GM19452 (cell line): Measurements from ENCODE around the gene LAGE3.
"Not testable (repeated sequence)": the region's sequence is repeated elsewhere in the genome, so short reads cannot be mapped to it uniquely, and the experiment has no call there.

ENCODE experiments used
- ATAC-seq: cut with Tn5 transposase; IDR thresholded peaks from one replicate; pipeline ENCODE4 v1.9.1; 2021; ENCODE audit not compliant: unreplicated experiment

Gene LAGE3

DNA sequence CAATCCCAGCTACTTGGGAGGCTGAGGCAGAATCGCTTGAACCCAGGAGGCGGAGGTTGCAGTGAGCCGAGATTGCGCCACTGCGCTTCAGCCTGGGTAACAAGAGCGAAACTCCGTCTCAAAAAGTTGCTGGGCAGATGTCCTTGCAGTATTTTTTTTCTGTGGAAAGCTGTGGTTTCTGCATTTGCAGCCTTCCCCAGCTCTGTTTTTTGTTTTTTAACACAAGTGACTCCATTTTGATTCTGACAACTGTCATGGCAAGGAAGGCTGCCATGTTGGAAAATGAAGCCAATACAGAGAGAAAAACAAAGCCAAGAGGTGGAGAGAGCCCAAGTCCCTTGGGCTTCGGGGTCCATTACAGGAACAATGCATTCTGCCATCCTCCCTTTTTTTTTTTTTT lies 23.0 kb upstream of the LAGE3 start:
- ATAC-seq = no peak

DNA sequence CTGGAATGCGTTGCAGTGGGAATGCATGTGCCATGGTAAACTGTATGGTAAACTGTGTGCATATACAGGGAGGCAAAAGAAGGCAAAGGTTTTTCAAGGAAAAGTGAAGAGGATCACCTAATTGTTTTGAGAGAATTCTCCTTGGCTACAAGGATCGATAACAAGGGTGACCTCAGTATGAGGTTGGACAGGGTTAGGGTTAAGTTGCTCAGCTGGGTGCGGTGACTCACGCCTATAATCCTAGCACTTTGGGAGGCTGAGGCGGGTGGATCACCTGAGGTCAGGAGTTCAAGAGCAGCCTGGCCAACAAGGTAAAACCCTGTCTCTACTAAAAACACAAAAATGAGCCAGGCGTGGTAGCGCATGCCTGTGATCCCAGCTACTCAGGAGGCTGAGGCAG lies 22.3 kb upstream of the LAGE3 start:
- not testable (repeated sequence) for ATAC-seq

DNA sequence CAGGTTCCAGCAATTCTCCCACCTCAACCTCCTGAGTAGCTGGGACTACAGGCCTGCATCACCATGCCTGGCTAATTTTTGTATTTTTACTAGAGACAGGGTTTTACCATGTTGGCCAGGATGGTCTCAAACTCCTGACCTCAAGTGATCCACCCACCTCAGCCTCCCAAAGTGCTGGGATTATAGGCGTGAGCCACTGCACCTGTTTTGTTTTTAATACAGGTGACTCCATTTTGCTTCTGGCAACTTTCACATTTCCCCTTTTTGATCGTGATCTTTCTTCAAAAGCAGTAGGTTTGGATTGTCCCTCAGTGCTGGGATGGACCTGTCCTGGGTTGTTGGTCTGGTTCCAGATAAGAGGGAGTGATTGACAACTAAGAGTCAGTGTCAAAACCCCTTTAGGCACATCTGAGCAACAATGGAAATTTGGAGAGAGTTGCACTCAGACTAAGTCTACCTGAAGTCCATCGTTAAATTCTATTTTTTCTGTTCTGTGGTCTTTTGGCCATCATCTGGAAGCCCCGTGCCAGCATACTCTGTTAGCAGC lies 17.6 kb upstream of the LAGE3 start:
- ATAC-seq = not testable (repeated sequence)

DNA sequence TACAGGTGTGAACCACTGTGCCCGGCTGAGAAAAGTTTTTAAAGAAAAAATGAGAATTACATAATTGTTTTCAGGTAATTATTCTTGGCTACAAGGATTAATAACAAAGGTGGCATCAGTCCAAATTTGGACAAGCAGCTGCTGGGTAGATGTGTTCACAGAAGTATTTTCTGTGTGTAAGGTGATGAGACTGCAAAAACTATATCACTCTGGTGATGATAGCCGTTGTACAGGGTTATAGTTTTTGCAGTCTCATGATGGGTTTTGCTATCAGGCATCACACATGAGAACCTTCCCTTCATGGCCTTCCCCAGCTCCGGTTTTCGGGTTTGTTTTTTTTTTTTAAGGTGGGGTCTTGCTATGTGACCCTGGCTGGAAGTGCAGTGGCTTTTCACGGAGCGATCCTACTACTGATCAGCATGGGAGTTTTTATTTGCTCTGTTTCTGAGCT lies 16.4 kb upstream of the LAGE3 start:
- no peak for ATAC-seq

DNA sequence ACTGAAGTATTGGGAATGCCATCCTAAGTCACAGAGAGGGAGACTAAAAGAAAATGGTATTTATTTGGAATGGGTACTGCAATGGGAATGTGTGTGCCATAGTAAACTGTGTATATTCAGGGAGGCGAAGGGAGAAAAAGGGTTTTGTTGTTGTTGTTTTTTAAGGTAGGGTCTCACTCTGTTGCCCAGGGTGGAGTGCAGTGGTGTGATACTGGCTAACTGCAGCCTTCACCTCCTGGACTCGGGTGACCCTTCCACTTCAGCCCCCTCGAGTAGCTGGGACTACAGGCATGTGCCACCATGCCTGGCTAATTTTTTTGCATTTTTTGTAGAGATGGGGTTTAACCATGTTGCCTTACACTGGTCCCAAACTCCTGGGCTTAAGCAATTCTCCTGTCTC lies 15.6 kb upstream of the LAGE3 start:
- ATAC-seq = no peak

DNA sequence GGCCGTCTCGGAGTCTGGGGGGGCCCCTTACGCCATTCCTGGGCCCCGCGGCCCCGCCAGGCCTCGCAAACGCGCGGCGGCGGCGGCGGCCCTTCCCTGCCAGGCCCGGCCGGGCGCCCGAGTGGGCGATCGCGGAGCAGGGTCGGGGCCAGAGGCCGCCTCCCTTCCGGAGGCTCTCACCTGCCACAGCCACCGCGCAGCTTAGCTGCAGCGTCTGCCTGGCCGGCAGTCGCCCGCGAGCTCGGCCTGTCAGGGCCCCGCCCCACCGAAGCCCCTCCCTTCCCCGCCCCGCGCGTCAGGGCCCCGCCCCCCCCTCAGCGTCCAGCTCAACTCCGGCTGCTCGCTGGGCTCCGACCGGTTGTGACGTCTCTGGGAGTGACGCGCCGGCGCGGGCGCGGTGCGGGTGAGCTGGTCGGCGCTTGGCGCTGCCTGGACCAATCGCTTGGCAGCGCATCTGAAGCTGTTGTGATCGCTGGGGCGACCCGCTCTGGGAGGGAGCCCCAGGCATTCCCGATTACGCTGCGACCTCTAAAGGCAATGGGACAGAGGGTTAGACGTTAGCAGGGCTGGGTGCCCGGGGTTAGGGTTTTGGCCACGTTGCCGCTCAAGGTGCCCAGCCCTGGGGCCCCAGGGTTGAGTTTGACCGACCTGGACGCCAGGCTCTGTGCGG lies 11.5 kb upstream of the LAGE3 start, which contains the start of gene SLC10A3:
Gene SLC10A3, minus strand, starts transcription at position 216 of the 670 bp plus-strand sequence. CDS start 1,689 bp downstream, outside the sequence.
- peak; percentile 77 for ATAC-seq

DNA sequence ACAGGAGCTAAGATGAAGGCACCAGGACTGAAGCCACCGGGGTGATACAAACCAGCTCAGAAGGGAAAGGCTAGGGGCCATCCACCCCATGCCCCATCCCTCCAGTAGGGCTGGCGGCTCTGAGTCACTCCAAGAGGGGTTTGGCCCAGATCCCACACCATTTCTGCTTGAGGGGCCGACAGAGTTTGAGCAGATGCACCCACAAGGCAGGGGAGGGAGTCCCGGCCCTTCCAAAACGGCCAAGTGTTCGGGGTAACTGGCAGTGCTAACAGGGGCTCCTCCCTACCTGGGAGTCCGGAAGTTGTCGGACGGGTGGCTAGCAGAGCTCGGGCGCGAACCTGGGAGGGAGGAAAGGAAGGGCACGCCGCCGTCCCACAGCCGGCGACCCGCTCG lies 10.9 kb upstream of the LAGE3 start:
- peak; percentile 32 for ATAC-seq

DNA sequence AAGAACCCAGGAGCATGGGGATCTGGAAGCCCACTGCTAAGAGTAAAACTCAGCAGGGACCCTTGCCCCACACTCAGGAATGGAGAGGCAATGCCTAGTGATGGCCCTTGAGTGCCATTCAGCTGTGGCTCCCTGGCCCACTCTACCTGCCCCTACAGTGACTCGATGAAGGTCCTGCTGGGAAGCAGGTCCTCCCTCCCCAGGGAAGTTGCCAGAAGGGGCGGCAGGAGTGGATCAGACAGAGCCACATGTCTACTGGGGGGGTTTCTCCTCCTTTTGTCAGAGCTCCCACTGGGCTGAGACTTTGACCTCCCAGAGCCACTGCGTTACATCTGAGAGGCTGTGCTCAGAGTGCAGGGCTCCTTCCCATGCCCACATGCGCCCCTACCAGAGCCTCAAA lies 10.1 kb upstream of the LAGE3 start:
- no peak for ATAC-seq

DNA sequence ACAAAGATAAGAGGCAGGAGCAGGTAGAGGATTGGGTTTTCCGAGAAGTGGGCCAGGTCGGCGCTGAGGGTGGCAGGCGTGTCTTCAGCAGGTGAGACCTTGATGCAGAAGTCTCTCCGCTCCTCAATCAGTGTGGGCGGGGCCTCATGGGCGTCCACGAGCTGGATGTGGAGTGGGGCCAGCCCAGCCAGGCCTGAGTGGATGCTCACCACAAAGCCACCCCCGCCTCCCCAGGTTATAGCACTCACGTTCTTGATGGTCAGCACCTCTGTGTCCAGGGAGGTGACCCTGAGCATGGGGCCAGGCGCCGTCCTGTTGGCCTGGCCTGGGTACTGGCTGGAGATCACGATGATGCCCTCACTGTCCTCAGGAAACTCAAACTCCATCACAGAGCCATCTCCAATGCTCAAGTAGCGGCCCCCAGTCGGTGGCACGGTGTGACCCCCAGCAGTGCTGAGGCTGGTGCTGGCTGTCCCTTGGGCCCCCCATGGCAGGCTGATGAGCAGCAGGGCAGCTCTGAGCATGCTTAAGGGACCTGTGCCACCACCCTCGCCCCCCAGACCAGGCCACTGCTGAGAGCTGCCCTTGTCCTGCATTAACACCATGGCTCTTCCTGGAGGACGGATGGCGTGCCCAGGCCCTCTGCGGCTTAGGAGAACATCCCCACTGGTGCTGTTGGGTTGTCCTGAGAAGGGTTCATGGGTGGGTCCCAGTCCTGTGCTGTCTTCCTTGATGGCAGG lies 9.4 kb upstream of the LAGE3 start:
- no peak for ATAC-seq

DNA sequence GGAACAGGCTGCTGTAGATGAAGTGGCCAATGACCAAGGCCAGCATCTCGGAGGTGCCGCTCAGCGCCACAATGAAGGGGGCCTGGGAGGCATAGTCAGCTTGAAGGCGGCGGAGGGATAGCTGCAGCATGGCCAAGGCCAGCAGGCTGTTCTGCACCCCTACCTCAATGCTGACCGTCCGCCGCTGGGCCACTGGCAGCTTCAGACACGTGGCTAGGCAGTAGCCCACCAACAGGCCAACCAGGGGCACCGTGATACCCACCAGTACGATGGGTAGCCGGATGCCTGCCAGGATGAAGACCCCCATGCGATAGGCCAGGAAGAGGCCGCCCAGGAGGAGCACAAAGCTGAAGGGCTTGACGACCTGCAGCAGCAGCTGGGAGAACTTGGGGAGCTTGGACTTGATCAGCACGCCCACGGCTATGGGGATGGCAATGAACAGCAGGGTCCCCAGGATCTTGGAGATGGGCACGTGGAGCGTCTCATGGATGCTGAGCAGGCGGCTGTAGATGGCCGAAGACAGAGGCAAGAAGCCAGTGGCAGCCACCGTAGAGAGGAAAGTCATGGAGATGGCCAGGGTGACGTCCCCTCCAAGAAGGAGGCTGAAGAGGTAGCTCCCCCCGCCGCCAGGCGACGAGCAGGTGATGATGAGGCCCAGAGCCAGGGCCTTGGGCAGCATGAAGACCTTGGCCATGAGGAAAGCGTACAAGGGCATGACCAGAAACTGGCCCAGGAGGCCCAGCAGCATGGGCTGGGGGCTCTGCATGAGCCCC lies 8.6 kb upstream of the LAGE3 start:
- no peak for ATAC-seq

DNA sequence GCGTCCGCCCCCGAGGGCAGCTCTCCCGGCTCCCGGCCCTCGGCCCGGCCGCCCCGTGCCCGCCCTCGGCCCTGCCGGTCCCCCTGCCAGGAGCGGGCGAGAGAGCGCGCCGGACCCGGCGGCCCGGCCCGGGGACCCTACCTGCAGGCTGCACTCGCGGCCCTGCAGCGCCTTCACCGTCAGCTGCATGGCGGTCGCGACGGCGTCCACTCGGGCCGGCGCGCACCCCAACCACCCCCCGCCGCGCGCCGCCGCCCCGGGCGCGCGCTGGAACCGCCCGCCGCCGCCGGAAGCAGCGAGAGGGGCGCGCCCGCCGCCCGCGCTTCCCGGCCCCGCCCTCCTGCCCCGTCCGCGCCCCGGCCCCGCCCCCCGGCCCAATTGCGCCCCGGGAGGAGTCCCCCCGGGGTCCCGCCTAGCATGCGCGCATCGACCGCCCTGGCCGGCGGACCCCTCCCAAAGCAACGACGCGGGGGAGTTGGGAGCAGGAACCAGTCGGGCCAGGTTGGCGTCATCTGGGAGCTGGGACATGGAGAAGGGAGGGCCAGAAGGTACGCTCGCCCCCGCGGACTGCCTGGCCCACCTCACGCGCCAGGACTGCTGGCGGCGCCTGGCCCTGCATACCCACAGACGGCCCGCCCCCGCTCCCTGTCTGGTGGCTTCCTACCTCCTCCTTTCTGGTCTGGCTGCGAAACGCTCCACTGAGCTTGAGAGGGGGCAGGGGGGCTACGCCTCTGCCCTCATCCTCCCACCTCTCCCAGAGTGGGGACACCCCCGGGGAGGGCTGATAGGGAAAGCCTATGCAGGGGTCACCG lies 7.5 kb upstream of the LAGE3 start, which contains the start of gene UBL4A:
Gene UBL4A, minus strand, starts transcription at position 220 of the 812 bp plus-strand sequence. Its CDS starts 31 bp downstream, at position 189.
- ATAC-seq = no peak

DNA sequence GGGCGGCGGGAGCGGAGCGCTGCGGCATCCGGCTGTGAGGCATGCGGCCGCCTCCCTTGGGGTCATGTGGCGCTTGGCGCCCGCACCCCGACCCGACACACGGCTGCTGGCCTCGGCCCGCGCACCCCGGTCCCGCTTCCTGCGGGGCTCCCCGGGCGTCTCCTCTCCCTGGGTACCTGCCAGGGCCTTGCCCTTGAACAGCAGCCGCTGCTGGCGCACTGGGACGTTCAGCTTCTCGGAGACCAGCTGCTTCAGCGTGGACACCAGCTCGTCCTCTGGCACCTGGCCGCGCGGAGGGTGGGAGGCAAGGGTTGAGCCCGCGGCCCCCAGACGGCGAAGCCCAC lies 6.9 kb upstream of the LAGE3 start:
- no peak for ATAC-seq

DNA sequence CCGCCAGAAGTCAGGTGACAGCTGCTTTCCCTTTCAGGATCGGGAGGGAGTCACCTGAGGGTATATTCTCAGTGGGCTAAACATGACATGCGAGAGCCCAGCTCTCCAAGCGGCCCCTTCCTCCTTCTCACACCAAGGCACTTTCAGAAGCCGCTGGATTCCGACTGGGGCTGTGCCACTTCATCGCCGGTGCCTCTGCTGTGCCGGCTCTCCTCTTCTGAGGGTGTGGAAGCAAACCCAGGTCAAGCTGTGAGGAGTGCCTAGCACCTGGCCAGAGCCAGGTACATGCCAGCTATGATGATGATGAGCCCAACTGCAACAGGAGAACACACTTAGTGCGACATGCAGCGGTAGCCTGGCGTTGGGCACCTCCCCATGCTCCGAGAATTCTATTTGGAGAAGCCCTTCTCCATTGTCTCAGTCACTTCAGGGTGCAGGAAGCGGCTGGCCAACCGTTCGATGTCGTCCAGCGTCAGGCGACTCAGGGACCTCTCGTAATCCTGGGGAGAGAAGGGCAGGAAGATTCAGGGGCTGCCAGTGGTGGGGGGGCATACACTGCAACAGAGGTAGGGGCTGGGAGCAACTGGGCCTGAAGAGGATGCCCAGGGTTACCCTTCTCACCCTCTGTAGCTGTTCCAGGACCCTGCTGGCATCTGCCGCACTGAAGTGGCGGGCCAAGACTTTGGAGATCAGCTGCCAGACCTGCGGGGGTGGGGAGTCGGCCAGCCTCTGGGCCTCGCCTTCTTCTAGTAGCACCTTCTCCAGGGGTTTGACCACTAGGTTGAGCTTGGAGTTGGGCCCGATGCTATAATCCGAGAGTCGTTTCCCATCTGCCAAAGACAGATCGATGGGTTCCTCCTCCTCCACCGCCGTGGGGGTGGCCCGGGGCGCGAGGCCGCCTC lies 6.3 kb upstream of the LAGE3 start:
- no peak for ATAC-seq

DNA sequence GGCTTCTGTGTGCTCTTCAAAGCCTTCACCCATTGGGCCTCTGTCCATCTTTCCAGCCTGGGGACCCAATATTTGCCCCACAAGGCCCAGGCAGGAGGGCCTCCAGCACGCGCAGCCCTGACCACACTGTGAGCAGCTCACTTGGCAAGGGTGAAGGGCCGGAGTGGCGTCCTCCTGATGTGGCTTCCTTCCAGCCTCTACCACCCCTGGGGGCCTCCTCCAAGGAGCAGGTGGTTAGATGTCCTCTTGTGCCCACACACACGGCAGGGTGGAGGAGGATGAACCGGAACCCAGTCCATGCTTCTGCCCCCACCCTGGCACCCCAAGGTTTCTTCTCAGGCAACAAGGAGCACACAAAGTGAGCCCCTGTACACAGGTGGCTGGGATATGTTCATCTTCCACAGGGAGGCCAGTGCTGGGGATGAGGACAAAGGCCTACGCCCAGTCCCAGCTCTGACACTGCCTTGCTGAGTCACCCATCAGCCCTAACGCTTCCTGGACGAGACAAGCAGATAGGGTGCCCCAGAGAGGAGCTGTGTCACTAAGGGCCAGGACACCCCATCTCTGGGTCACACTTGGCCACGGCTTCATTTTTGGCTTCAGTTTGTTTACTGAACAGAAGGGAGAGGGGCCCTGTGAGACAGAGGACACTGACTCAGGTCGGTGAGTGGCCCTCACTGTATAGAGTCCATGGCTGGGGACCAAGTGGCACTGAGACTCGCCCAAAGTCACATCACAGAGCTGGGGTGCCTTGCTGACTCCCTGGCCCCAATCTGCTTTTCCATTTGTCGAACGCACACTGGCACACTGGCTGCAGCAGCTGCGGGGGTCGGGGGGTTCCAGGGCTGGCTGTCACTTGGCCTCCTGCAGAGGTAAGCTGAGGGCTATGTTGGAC lies 5.4 kb upstream of the LAGE3 start:
- no peak for ATAC-seq

DNA sequence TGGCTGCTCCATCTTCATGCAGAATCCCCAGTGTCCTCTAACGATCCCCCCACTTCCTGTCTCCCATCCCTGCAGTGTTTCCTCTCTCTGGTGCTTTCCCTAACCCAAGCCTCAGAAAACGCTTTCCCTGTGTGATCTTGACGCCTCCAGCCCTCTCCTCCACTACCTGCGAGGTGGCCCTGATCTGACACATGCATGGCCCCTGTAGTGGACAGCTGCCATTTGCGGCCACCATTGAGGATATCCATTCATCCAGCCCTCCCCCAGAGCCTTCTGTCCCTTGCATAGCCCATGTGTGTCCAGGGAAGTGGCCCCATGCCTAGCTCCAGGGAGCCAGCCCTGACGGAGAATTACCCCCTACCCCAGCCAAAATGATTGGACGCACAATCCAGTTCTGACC lies 4.2 kb upstream of the LAGE3 start:
- no peak for ATAC-seq

DNA sequence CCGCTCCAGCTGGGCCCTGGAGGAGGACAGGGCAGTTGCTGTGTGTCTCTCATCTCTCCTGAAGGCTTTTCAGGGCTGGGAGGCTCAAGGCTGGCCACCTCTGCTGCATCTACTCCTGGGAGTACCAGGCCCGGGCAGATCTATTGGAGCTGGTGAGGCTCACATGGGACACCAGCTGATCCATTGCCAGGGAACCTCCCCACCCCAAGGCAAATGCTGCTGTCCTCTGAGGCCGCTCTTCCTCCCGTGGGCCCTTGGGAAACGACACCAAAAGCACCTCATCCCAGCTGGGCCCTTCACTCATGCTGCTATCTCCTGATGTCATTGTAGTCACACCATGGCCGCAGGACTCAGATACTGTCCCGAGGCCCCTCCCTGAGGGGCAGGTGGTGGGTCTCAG lies 3.7 kb upstream of the LAGE3 start:
- no peak for ATAC-seq

DNA sequence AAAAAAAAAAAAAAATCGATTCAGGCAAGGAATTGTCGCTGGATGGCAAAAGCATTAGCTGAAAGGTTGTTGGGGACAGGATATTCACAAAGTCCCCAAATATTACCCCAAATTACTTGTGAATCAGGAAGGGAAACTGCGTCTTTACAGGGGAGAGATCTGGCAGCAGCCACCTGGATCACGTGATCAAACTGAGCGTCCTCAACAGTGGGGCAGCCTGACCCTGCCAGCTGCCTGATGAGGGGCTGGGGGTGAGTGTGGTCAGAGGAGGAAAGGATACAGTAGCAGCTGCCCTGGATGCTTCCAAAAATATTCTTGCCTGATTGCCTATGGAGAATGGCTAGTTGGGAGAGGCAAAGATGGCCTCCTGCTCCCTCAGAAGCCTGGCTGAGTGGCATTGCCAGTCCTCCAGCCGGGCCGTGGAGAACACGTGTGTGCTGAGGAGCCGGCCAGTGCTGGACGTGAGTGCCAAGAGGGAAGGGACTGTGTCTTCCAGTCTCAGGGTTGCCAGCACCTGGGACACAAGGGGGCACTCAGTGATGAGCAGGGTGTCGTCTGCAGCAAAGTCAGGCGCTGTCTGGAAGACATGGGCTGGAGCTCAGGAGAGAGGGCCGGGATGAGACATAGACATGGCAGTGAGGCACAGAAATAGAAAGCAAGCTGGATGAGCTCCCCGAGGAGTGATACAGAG lies 3.0 kb upstream of the LAGE3 start:
- no peak for ATAC-seq

DNA sequence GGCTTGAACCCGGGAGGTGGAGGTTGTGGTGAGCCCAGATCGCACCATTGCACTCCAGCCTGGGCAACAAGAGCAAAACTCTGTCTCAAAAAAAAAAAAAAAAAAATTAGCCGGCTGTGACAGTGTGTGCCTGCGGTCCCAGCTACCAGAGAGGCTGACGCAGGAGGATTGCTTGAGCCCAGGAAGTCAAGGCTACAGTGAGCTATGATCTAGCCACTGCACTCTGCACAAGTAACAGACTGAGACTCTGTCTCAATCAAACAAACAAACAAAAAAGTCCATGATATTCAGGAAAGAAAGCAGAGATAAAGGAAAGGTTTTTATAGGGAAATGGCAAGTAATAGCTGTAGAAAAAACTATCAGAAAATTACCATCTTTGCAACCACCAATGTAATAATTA lies 2.1 kb upstream of the LAGE3 start:
- ATAC-seq = no peak
